ENCODE results near the gene ARL4C.

DNA sequence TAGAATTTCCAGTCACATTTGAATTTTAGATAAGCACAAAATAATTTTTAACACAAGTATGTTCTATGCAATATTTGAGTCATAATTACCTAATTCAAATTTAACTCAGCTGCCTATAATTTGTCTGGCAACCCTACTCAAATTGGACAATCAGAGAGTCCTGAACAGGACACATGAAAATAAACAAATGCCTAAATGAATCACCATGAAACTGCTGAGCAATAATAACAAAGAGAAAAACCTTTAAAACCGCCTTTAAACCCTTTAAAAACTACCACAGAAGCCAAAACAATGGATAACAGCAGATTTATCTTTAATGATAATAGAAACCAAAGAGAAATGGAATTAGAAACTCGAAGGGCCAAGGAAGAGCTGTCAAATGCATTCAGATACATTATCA is 39.5 kb downstream of the ARL4C start:
- no peak for TF ChIP-seq CTCF (IDR thresholded peaks at IDR 0.05 in 4 of 5, conservative IDR thresholded peaks at IDR 0.05 in 1 of 5)
- TF ChIP-seq POLR2A (IDR thresholded peaks at IDR 0.05): no peak
